Endometrium (tissue), 2 donors: ENCODE measurements around the gene IFT25.

ENCODE experiments used
- FAIRE-seq: peaks from 2 replicates; lab custom pipeline; 2012; peaks lifted over from hg19 to GRCh38; lab: Jason Lieb, UNC
- donor health status: control.
- donor health status: control.

IFT25 gene

GRCh38 chr1:53957194-53957818 lies 11.8 kb upstream of the IFT25 start:
- no peak for FAIRE-seq

- FAIRE-seq: no peak
These were observed 11.0 kb upstream of the IFT25 start for GRCh38 chr1:53956308-53957168.

- FAIRE-seq: no peak
These were observed 8.6 kb upstream of the IFT25 start for GRCh38 chr1:53954128-53954527.

GRCh38 chr1:53951697-53952096 lies 6.2 kb upstream of the IFT25 start:
- no peak for FAIRE-seq

GRCh38 chr1:53949023-53949990 lies 3.8 kb upstream of the IFT25 start:
- FAIRE-seq: no peak

- no peak for FAIRE-seq
These were observed 2.8 kb upstream of the IFT25 start for GRCh38 chr1:53948291-53948690.

DNA sequence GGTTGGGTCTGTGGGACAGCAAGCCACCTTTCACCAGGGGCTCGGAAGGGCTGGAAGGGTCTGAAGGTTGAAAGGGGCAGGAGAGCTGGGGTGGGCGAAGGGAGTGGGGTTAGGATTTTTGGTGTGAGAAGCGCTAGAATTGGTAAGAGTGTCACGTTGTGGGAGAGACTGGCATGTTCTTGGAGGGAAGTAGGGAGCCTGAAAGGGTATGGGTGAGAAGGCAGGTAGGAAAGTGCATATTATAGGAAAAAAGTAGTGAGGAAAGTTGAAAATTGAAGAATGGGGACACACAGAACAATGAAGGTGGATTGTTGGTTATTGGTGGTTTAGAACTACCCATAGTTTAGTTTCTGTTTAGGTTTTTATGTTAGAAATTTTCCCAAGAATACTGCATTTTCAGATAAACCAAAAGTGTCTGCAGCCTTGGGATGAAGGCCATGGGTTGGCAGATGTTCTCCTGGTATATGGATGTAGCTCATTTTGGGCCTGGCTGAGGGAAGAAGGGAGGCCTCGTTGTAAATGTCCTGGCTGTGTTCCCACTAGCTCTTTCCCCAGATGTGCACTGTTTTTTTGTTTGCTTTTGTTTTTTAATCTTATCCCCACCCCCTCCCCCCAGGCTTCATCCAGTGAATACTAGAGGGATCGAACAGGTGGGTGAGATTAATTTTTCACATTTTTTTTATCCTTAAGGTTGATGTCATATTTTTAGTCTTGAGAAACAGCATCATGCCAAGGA lies 1.8 kb upstream of the IFT25 start:
- no peak for FAIRE-seq

DNA sequence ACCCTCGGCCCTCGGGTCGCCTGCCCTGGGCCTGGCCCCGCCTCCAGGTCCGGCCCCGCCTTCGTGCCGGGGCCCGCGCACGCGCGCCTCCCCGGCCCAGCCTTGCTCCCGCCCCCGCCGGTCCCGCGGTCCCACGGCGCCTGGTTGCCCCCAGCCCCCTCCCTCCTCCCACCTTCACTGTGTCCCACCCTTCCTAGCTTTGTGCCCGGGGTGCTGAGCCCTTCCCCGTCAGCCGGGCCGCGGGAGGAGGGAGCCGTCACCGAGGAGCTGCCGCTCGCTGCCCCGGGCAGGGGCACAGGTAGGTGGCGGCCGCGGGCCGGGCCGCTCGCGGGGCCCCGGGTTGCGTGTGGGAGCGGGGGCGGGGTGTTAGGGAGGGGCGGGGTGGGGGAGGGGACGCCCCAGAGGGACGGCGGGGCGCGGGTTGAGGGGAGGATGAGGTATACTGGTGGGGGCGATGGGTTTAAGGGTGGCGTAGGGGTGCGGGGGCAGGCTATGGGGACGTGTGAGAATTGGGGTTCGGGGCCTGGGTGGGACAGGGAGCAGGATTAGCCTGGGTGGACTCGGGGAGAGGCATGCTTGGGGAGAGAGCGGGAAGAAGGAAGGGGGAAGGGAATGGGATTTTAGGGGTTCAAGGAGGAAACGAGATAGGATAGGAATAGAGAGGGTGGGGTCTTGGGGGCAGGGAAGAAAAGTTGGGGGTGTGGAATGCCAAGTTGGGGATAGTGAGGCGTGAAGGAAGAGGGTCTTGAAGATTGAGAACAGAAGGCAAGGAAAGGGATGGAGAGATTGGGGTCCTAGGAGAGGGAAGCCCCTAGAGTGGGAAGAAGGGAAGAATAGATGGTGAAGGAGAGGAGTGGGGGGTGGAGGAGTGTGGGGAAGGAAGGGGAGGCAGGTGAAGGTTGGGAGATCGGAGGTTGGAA lies 1.0 kb upstream of the IFT25 start, which contains the start of gene LRRC42:
Gene LRRC42, plus strand, starts transcription at position 99 of the 920 bp plus-strand sequence. CDS start 5,650 bp downstream, outside the sequence.
- no peak for FAIRE-seq

- FAIRE-seq: no peak
These were observed 391 bp downstream of the IFT25 start for GRCh38 chr1:53945183-53945432.

DNA sequence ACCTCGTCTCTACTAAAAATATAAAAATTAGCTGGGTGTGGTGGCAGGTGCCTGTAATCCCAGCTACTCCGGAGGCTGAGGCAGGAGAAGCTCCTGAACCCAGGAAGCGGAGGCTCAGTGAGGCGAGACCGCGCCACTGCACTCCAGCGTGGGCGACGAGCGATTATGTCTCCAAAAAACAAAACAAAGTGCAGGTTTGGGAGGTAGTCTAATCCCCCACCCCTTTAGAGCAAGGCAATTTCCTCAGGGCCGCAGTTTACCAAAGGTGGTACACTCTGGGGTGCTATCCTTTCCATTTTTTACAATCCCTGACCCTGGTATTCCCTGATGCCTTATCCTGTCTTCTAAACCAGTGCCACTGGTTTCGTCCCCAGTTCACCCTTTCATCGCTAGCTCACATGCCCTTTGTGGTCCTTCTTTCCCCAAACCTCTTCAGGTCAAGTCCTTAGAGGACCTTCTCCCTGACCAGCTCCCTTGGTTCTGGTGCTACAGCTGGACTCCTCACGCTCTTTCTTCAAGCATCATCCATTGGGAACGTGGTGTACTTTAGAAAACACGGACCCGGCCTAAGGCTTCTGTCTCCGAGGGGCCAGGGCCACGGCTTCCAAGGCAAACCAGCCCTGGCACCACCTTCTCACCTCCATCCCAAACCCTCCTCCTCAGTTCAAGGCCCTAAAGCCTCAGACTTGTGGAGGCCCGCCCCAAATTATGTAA lies 873 bp downstream of the IFT25 start:
- FAIRE-seq: no peak

DNA sequence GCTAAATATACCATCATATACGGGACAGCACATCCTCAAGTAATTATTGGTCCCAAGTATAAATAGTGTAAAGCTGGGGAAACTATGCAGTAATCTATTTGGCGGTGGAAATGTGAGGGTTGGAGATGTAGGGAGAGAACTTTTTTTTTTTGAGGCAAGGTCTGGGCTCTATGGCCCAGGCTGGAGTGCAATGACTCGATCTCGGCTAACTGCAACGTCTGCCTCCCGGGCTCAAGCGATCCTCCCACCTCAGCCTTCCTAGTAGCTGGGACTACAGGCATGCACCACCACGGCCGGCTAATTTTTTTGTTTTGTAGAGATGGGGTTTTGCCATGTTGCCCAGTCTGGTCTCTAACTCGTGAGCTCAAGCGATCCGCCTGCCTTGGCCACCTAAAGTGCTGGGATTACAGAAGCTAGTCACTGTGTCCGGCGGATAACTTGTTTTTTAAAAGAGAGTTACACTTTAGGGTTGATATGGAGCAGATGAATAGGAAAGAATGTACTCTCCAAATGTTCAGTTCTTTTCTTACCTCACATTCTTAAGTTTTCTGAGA lies 1.9 kb downstream of the IFT25 start:
- FAIRE-seq: no peak

DNA sequence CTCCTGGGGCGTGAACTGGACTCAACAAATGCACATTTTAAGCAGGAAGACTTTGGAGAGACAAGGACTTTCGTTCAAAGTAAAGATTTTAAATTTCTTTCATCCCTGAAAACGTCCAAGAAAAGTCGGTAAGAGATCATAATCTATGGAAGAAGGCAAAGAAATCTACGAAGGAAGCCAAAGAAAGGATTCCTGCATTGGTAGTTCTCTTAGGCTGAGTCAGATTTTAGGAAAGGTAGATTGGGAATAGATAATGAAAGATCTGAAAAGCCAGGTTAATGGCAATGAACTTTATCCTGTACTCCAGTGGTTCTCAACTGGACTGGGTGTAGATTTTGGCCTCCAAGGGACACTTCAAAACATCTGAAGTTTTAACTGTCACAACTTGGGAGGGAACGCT lies 2.4 kb downstream of the IFT25 start:
- FAIRE-seq: no peak

- FAIRE-seq: no peak
These were observed 3.2 kb downstream of the IFT25 start for GRCh38 chr1:53942127-53942957.

- FAIRE-seq: no peak
These were observed 7.2 kb downstream of the IFT25 start for GRCh38 chr1:53938136-53938830.

GRCh38 chr1:53936430-53936829 lies 9.1 kb downstream of the IFT25 start:
- FAIRE-seq: no peak

DNA sequence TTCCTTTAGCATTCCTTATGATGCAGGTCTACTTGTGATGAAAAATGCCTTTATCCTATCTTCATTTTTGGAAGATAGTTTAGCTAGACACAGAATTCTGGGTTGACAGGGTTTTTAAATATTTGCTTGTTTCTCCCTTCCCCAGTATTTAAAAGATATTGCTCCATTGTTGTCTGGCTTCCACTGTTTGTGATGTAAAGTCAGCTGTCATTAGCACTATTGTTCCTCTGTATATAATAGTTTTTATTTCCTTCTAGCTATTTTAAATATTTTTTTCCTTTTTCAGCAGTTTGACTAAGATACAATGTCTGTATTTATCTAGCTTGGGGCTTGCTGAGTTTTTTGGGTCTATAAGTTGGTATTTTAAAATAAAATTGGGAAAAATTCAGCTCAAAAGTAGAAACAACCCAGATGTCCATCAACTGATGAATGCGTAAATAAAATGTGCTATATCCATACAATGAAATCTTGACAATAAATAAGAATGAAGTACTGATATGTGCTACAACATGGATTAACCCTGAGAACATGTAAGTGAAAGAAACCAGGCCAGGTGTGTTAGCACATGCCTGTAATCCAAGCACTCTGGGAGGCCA lies 11.2 kb downstream of the IFT25 start:
- no peak for FAIRE-seq

DNA sequence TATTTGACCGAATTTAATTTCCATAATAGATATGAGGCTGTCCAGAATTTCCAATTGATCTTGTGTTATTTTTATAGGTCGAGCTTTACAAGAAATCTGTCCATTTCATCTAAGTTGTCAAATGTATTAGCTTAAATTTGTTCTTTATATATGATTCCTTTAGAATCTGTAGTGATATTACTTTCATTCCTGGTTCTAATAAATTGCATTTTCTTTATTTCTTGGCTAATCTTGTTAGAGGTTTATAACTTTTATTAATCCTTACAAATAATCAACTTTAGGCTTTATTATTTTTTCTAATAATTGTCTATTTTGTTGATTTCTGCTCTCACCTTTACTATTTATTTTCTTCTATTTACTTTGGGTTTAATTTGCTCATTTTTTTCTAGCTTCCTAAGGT lies 14.0 kb downstream of the IFT25 start:
- no peak for FAIRE-seq

- no peak for FAIRE-seq
These were observed 14.6 kb downstream of the IFT25 start for GRCh38 chr1:53930932-53931331.
